HEK293T (cell line): Measurements from ENCODE around the gene FOXL2NB.

Experiments used
- CTCF ChIA-PET: fragments of 350-600 bp; formaldehyde crosslinking; extraction: SDS; loops from one replicate; lab custom pipeline; 2021; ENCODE audit warnings: antibody characterized with exemption, inconsistent platforms; lab: Yijun Ruan, JAX
- POLR2A ChIA-PET: fragments of 350-600 bp; formaldehyde crosslinking; extraction: SDS; loops from one replicate; lab custom pipeline; 2020; ENCODE audit warnings: antibody characterized with exemption, inconsistent platforms; lab: Yijun Ruan, JAX
- DNase-seq: peaks from one replicate; pipeline ENCODE4 v3.0.0; 2012; ENCODE audit warnings: mixed read lengths; ENCODE audit errors: extremely low spot score
- ARNT ChIP-seq: fragments of 450-650 bp; IDR thresholded peaks from 2 replicates; pipeline ENCODE4 v1.6.1; 2017; ENCODE audit warnings: mild to moderate bottlenecking
- BHLHE40 ChIP-seq: fragments of 450-650 bp; IDR thresholded peaks from 2 replicates; pipeline ENCODE4 v1.6.1; 2016; ENCODE audit warnings: mild to moderate bottlenecking, moderate library complexity, borderline replicate concordance
- CTBP1 ChIP-seq: fragments of 450-650 bp; IDR thresholded peaks from 2 replicates; pipeline ENCODE4 v1.6.1; 2016; ENCODE audit warnings: borderline replicate concordance
- ELF4 ChIP-seq: fragments of 450-650 bp; IDR thresholded peaks from 2 replicates; pipeline ENCODE4 v1.6.1; 2017; ENCODE audit warnings: antibody characterized with exemption
- FOXA1 ChIP-seq: fragments of 450-650 bp; IDR thresholded peaks from 2 replicates; pipeline ENCODE4 v1.6.1; 2016; ENCODE audit warnings: mild to moderate bottlenecking
- FOXK2 ChIP-seq: fragments of 450-650 bp; IDR thresholded peaks from 2 replicates; pipeline ENCODE4 v1.6.1; 2016; ENCODE audit warnings: mild to moderate bottlenecking
- FOXM1 ChIP-seq: fragments of 450-650 bp; IDR thresholded peaks from 2 replicates; pipeline ENCODE4 v1.6.1; 2017; ENCODE audit warnings: mild to moderate bottlenecking, borderline replicate concordance
- HDGF ChIP-seq: fragments of 450-650 bp; IDR thresholded peaks from 2 replicates; pipeline ENCODE4 v1.6.1; 2017; ENCODE audit warnings: antibody characterized with exemption, borderline replicate concordance
- L3MBTL2 ChIP-seq: fragments of 450-650 bp; conservative IDR thresholded peaks from 2 replicates; pipeline ENCODE4 v1.6.1; 2016; ENCODE audit warnings: mild to moderate bottlenecking
- LEF1 ChIP-seq: fragments of 450-650 bp; IDR thresholded peaks from 2 replicates; pipeline ENCODE4 v1.6.1; 2017; ENCODE audit warnings: mild to moderate bottlenecking, borderline replicate concordance
- NFRKB ChIP-seq: fragments of 450-650 bp; IDR thresholded peaks from 2 replicates; pipeline ENCODE4 v1.6.1; 2016; ENCODE audit warnings: mild to moderate bottlenecking, moderate library complexity
- PKNOX1 ChIP-seq: fragments of 450-650 bp; IDR thresholded peaks from 2 replicates; pipeline ENCODE4 v1.6.1; 2016
- SP1 ChIP-seq: fragments of 450-650 bp; IDR thresholded peaks from 2 replicates; pipeline ENCODE4 v1.6.1; 2017
- SUZ12 ChIP-seq: fragments of 450-650 bp; IDR thresholded peaks from 2 replicates; pipeline ENCODE4 v1.6.1; 2016; ENCODE audit warnings: mild to moderate bottlenecking
- TARDBP ChIP-seq: fragments of 450-650 bp; IDR thresholded peaks from 2 replicates; pipeline ENCODE4 v1.6.1; 2016
- ZNF384 ChIP-seq: fragments of 450-650 bp; IDR thresholded peaks from 2 replicates; pipeline ENCODE4 v1.6.1; 2016

FOXL2NB gene

GRCh38 chr3:138987181-138987580 is 40.2 kb downstream of the FOXL2NB start:
- POLR2A ChIA-PET = no interaction called here
- TF ChIP-seq BHLHE40 = no peak
- TF ChIP-seq SP1 = no peak
- no peak for TF ChIP-seq TARDBP
- no peak for TF ChIP-seq FOXK2
- TF ChIP-seq L3MBTL2 = no peak
- no peak for TF ChIP-seq CTBP1
- TF ChIP-seq ELF4 = no peak
- TF ChIP-seq ARNT = no peak
- TF ChIP-seq FOXA1 = no peak
- TF ChIP-seq NFRKB = no peak
- no peak for TF ChIP-seq ZNF384
- TF ChIP-seq LEF1 = no peak
- no peak for TF ChIP-seq HDGF
- no peak for TF ChIP-seq SUZ12
- TF ChIP-seq FOXM1 = no peak
- TF ChIP-seq PKNOX1 = no peak

DNA sequence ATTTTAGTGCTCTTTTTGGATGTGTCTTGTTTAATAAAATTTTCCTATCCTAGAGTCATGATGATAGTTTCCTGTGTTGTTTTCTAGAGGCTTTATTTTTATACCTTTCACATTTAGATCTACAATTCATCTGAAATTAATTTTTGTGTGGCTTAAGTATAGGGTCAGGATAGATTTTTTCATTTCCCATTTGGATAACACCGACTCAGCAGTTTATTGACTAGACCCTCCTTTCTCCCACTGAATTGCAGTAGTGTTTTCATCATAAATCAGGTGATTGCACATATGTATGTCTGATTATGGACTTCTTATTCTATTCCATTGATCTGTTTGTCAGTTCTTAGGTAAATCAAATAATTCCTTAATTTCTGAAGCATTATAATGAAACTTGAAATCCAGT is 48.7 kb downstream of the FOXL2NB start:
- no peak for TF ChIP-seq L3MBTL2
- TF ChIP-seq SP1 = no peak
- no peak for TF ChIP-seq FOXM1
- TF ChIP-seq BHLHE40 = no peak
- no peak for TF ChIP-seq NFRKB
- TF ChIP-seq FOXA1 = no peak
- TF ChIP-seq CTBP1 = no peak
- TF ChIP-seq FOXK2 = no peak
- no peak for TF ChIP-seq ELF4
- TF ChIP-seq LEF1 = no peak
- TF ChIP-seq HDGF = no peak
- TF ChIP-seq ARNT = no peak
- no peak for TF ChIP-seq ZNF384
- no peak for TF ChIP-seq TARDBP
- TF ChIP-seq SUZ12 = no peak
- no peak for DNase-seq
- ChIA-PET POLR2A (no interaction called here), CTCF (no interaction called here)

More at GRCh38 chr3:138987181-138987580, 40.2 kb downstream of the FOXL2NB start:
- CTCF ChIA-PET = interaction anchor here (0.9 kb wide), 1 partner anchor 72 kb away, joined by 3 read pairs; no protein-coding TSS in a partner anchor
- DNase-seq = no peak
